GM21723 (cell line): ENCODE data around the gene SCFD2.
"Not testable (repeated sequence)": the region's sequence is repeated elsewhere in the genome, so short reads cannot be mapped to it uniquely, and the experiment has no call there.

Experiments used
- ATAC-seq: cut with Tn5 transposase; IDR thresholded peaks from one replicate; pipeline ENCODE4 v1.9.1; 2021; ENCODE audit warnings: mild to moderate bottlenecking, moderate library complexity; ENCODE audit not compliant: unreplicated experiment

The SCFD2 gene

DNA sequence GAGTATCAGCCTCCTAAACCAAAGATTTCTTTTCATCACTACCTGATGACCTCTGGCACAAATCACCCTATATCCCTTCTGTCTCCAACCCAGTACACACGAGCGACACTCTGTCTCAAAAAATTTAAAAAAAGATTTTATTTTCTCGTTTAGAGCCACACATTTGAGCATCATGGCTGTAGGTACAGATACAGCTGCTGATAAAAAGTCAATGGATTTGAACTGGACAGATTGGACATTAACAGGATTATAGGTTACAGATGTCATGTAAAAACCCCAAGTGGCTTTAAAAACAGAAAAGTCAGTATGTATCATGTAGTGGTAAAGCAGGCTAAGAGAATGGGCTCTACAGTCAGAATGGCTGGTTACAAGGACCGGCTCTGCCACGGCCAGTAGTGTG, 171.1 kb downstream of the SCFD2 start:
- ATAC-seq: no peak

DNA sequence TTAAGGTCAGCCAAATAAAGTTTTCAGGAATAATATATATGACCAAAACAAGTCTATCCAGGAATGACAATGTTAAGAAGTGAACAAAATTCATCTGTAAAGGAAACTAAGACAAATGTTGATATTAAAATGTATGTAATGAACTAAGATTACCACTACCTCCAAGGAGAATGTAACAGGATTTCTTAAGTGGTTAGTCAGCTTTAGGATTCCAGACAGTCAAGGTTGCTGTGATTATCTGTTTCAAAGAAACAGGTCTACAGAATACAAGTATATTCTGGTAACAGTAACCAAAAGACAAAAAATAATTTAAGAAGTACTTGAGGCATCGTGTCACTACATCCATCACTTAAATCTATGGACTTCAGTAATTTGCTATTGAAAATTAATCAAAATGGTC, 172.8 kb downstream of the SCFD2 start:
- no peak for ATAC-seq

- no peak for ATAC-seq
Measured at GRCh38 chr4:53192496-53192895, 173.4 kb downstream of the SCFD2 start.

- ATAC-seq: no peak
Measured at GRCh38 chr4:53191997-53192396, 173.9 kb downstream of the SCFD2 start.

- no peak for ATAC-seq
Measured at GRCh38 chr4:53189011-53189410, 176.8 kb downstream of the SCFD2 start.

DNA sequence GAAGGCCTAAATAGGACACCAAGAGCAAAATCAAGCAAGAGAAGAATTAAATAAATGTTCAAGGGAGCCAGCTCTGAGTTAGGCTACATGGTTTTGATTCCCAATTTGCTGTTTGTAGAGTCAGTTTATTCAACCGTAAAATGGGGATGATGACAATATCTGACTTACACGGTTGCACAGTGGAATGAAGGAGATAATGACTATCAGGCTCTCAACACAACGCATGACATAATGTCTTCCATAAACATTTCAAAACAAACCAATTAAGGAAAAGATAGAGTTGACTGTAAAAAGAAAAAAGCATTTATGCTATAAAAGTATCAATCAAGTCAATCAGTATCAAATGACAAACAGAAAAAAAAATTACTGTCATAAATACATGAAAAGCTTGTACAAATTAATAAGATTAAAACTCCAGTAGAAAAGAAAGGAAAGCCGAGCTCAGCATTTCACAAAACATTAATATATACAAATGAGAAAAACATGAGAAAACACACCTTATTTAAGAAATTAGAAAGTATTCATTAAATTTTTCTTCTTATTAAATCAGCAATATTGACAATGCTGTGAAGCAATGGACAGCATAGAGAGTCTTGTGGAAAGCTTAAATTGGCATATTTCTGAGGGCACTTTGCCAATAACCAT, 179.0 kb downstream of the SCFD2 start:
- no peak for ATAC-seq

DNA sequence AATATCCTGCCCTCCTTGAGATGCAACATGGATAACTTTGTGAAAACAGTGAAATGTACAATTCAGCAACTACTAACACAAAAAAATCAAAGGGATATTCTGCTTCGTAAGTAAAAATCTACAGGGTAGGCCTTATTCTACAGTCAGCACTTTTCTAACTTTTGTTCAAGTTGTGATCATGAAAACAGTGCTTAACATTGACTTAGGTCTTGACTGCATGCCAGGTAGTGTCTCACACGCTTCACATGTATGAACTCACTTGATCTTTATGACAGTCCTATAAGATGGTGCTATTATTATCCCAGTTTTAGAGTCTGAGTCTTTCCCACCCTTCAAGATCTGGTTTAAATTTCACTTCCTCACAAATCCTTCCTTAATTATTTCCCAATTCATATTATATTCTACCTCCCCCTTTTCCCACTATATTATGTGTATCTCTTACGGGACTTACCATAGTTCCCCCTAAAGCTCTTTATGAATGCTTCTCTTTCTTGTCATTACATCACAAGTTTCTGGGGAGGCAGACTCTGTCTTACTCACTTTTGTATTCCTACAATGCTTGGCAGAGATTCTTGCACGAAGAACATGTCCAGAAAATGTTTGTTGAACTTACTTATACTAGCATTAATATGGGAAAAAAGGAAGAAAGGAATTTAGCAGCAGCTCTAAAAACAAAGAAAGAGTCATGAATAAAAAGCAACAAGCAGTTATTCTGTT, 179.8 kb downstream of the SCFD2 start:
- no peak for ATAC-seq

- ATAC-seq: no peak
Measured at GRCh38 chr4:53183754-53184153, 182.1 kb downstream of the SCFD2 start.

DNA sequence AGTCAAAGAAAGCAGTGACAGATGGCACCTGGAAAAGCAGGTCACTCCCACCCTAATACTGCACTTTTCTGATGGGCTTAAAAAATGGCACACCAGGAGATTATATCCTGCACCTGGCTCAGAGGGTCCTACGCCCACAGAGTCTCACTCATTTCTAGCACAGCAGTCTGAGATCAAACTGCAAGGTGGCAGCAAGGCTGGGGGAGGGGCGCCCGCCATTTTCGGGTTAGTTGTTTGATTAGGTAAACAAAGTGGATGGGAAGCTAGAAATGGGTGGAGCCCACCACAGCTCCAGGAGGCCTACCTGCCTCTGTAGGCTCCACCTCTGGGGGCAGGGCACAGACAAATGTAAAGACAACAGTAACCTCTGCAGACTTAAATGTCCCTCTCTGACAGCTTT, 188.1 kb downstream of the SCFD2 start:
- ATAC-seq: not testable (repeated sequence)

GRCh38 chr4:53175640-53176039, 190.2 kb downstream of the SCFD2 start:
- ATAC-seq: no peak

- ATAC-seq: no peak
Measured at GRCh38 chr4:53174823-53175222, 191.0 kb downstream of the SCFD2 start.

DNA sequence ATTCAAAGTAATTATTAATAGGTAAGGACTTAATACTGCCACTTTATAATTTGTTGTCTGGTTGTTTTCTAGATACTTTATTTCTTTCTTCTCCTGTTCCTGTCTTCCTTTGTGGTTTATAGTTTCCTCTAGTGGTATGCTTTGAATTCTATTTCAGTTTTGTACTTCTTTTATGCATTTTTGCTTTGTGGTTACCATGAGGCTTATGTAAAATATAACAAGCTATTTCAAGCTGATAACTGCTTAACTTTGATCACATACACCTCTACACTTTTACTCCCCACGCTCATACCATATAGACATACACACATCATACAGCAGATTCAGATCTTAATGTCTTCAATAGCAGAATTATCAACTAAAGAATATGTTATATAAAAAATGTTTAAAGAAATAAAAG, 192.3 kb downstream of the SCFD2 start:
- no peak for ATAC-seq

GRCh38 chr4:53171797-53172196, 194.1 kb downstream of the SCFD2 start:
- no peak for ATAC-seq

GRCh38 chr4:53169695-53170617, 195.9 kb downstream of the SCFD2 start:
- ATAC-seq: no peak

GRCh38 chr4:53168228-53168627, 197.6 kb downstream of the SCFD2 start:
- ATAC-seq: no peak

- no peak for ATAC-seq
Measured at GRCh38 chr4:53162969-53163368, 202.9 kb downstream of the SCFD2 start.

DNA sequence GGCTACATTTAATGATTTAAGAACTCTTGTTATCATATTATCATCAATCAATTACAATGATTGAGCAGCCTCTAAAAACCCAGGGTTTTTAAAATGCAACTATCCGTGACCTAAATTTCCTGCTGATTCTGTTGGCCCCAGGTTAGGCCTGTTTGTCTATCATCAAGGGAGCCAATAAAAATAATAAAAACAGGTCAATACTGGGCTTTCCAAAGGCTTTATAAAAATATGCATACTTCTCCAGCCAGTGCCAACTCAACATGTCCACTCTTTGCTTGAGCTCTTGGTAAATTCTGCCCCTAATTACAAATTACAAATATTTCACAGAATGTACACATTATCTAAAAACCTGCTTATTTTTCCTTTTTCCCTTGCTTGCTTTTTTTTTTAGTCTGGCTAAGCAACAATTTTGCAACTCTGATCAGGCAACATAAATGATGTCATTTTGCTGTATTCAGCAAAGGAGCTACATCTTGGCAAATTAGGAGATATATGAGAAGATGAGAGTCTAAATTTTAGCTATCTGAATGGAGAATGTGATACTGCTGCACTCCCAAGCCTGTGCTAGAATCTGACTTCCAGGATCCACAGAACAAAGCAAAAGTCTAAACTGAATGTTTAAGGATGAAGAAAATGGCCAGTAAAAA, 204.0 kb downstream of the SCFD2 start:
- ATAC-seq: no peak

DNA sequence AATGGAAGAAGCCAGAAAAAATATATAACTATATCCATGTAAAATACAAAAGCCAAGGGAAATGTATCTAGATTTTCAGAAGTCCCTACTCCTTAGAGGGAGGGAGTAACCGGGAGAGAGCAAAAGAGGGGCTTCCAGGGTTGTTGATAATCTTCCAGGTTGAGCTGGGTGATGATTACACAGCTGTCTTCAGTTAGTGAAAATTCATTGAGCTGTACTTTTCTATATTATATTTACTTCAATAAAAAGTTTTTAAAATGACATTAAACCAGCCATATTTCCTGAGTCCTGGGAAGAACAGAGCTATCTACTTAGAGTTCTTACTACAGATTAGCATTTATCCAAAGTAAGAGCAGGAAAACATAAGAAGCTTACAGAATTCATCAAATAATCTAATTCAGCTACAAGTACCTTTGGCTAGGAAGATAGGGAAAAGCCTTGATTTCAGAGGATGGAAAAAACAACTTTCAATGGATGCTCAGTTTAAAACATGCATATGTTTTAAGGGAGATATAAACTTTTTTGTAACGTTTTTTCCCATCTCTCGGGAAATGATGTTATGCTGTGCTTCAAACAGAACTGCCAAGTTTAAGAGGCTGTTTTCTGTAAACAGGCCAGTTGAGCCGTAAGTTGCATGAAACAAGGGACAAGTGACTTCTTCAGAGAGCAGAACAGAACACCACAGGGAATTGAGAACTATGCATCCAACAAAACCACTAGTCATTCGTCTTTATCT, 204.6 kb downstream of the SCFD2 start:
- no peak for ATAC-seq

- ATAC-seq: no peak
Measured at GRCh38 chr4:53156896-53157295, 209.0 kb downstream of the SCFD2 start.

DNA sequence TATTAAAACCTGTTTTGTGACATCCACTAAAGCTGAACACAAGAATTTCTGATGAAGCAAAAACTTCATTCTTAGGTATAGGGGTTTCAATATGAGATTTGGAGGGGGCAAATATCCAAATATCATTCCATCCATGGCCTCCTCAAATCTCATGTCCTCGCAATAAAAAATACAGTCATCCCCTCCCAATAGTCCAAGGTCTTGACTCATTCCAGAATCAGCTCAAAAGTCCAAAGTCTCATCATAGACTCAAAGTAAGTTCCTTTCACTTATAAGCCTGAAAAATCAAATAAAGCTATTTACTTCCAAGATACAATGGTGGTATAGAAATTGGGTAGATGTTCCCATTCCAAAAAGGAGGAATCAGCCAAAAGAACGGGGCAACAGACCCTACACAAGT, 213.4 kb downstream of the SCFD2 start:
- no peak for ATAC-seq

DNA sequence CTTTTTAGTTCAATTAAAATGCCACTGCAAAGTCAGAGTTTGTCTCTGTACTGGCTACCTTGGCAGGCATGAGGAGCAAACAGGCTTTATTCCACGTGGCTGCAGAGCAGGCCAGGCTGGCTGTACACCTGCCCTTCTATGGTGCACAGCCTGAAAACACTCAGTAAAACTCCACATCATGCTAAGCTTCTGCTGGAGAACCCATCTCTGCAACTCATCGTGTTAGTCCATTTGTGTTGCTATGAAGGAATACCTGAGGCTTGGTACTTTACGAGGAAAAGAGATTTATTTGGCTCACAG, 214.4 kb downstream of the SCFD2 start:
- no peak for ATAC-seq
